ACC112 (cell line): Measurements from ENCODE around the gene ANKRD34A.
"Not testable (repeated sequence)": the region's sequence is repeated elsewhere in the genome, so short reads cannot be mapped to it uniquely, and the experiment has no call there.

Experiments
- H2AFZ ChIP-seq: fragments of 200-600 bp; sonication (generic); one replicate; pipeline ENCODE4 v1.6.0; 2017; ENCODE audit warnings: antibody characterized with exemption, low read length; ENCODE audit not compliant: unreplicated experiment
- H3K27ac ChIP-seq: fragments of 200-600 bp; sonication (generic); 2 replicates; pipeline ENCODE4 v1.5.1; 2014; ENCODE audit warnings: low read depth, mild to moderate bottlenecking, antibody characterized with exemption, low read length, moderate library complexity
- H3K27me3 ChIP-seq: fragments of 200-600 bp; sonication (generic); 2 replicates; pipeline ENCODE4 v1.6.1; 2014; ENCODE audit warnings: mild to moderate bottlenecking, antibody characterized with exemption, low read length, moderate library complexity, mixed read lengths; ENCODE audit not compliant: insufficient read depth
- H3K36me3 ChIP-seq: fragments of 200-600 bp; sonication (generic); 2 replicates; pipeline ENCODE4 v1.6.1; 2016; ENCODE audit warnings: mild to moderate bottlenecking, antibody characterized with exemption, low read length, moderate library complexity, mixed read lengths; ENCODE audit not compliant: insufficient read depth
- H3K4me1 ChIP-seq: fragments of 200-600 bp; sonication (generic); one replicate; pipeline ENCODE4 v1.6.1; 2016; ENCODE audit warnings: low read length, mixed read lengths; ENCODE audit not compliant: insufficient read depth, unreplicated experiment, control insufficient read depth
- H3K4me3 ChIP-seq: fragments of 200-600 bp; sonication (generic); 2 replicates; pipeline ENCODE4 v1.5.1; 2014; ENCODE audit warnings: mild to moderate bottlenecking, low read depth, low read length
- H3K79me2 ChIP-seq: fragments of 200-600 bp; sonication (generic); one replicate; pipeline ENCODE4 v1.6.0; 2016; ENCODE audit warnings: low read length; ENCODE audit not compliant: control insufficient read depth, unreplicated experiment, insufficient read depth

The ANKRD34A gene

GRCh38 chr1:145922266-145922665 is 42.1 kb downstream of the ANKRD34A start:
- peaks cover 14% of the 10 kb centered on the region for H3K4me1 ChIP-seq
- no peak overlapping the region for H3K4me3 ChIP-seq
- peaks cover 25% of the 10 kb centered on the region for H3K79me2 ChIP-seq
- H3K36me3 ChIP-seq: peaks cover 13% of the 10 kb centered on the region
- no peak overlapping the region for H2AFZ ChIP-seq
- no peaks in the 10 kb centered on the region for H3K27me3 ChIP-seq
- no peak overlapping the region; the same call in 1 of the 2 replicates for H3K27ac ChIP-seq

GRCh38 chr1:145920297-145920696 is 44.1 kb downstream of the ANKRD34A start:
- not testable (repeated sequence) for H3K36me3 ChIP-seq, H3K4me1 ChIP-seq, H3K27ac ChIP-seq, H2AFZ ChIP-seq, H3K4me3 ChIP-seq, H3K27me3 ChIP-seq
- H3K79me2 ChIP-seq: peaks cover 10% of the 10 kb centered on the region

- Histone ChIP-seq H3K4me1 (peaks cover 7% of the 10 kb centered on the region), H3K36me3 (peaks cover 8% of the 10 kb centered on the region), H3K4me3 (peak overlapping the region; percentile 98), H3K27me3 (no peaks in the 10 kb centered on the region), H2AFZ (peak overlapping the region; percentile 100), H3K79me2 (peaks cover 10% of the 10 kb centered on the region), H3K27ac (peak overlapping the region; percentile 68)
Measured at GRCh38 chr1:145918992-145919939, 45.1 kb downstream of the ANKRD34A start.

GRCh38 chr1:145918144-145918991 is 46.0 kb downstream of the ANKRD34A start, which contains the start of gene PEX11B:
TSS of gene PEX11B (minus strand) at chr1:145918717. CDS start at chr1:145918688, 29 bp downstream.
- H2AFZ ChIP-seq: peak within 1 kb of the TSS; percentile 100
- peak within 1 kb of the TSS; percentile 68 for H3K27ac ChIP-seq
- no peaks in the 10 kb centered on the region for H3K27me3 ChIP-seq
- H3K4me1 ChIP-seq: peaks cover 7% of the 10 kb centered on the region
- H3K36me3 ChIP-seq: peaks cover 7% of the 10 kb centered on the region
- H3K79me2 ChIP-seq: peaks cover 10% of the 10 kb centered on the region
- peak within 1 kb of the TSS; percentile 98 for H3K4me3 ChIP-seq

- Histone ChIP-seq H3K79me2 (peaks cover 10% of the 10 kb centered on the region), H3K27ac (0 out of 2 replicates have a peak overlapping the region, but pooled peaks have one; percentile 68), H3K36me3 (peaks cover 5% of the 10 kb centered on the region; the same call in 1 of the 2 replicates), H3K4me1 (peaks cover 7% of the 10 kb centered on the region), H3K27me3 (no peaks in the 10 kb centered on the region), H2AFZ (peak overlapping the region; percentile 100), H3K4me3 (peak overlapping the region; percentile 98)
Measured at GRCh38 chr1:145917595-145917994, 46.8 kb downstream of the ANKRD34A start.

GRCh38 chr1:145916745-145917144 is 47.6 kb downstream of the ANKRD34A start:
- Histone ChIP-seq H3K4me3 (no peak overlapping the region; the same call in 1 of the 2 replicates), H3K36me3 (peaks cover 8% of the 10 kb centered on the region), H3K27me3 (no peaks in the 10 kb centered on the region), H3K79me2 (peaks cover 10% of the 10 kb centered on the region), H2AFZ (no peak overlapping the region), H3K4me1 (peaks cover 7% of the 10 kb centered on the region), H3K27ac (no peak overlapping the region)

GRCh38 chr1:145912128-145912641 is 52.2 kb downstream of the ANKRD34A start:
- Histone ChIP-seq H2AFZ (no peak overlapping the region), H3K27me3 (no peaks in the 10 kb centered on the region), H3K4me3 (no peak overlapping the region), H3K4me1 (peaks cover 17% of the 10 kb centered on the region), H3K79me2 (peaks cover 4% of the 10 kb centered on the region), H3K36me3 (peaks cover 8% of the 10 kb centered on the region), H3K27ac (0 out of 2 replicates have a peak overlapping the region, but pooled peaks have one; percentile 7)
